Uterine smooth muscle cell (primary cell): ENCODE data around the gene PIM3. TPM values are rescaled to one million over a fixed set of nuclear protein-coding genes. Genes with fewer than 3 reads are reported as not detected.

Source experiments
- total RNA-seq: library from RNA; depleted of rRNA; stranded (reverse); fragments of >200 nt; gene quantifications from 2 replicates; pipeline ENCODE4 v1.2.3, GENCODE V29; 2014

The PIM3 gene
- total RNA-seq = 59.5 and 60.0 TPM in 2 replicates

GRCh38 chr22:49960159-49961004 lies at the start of gene PIM3:
TSS of gene PIM3 (plus strand) at chr22:49960772. CDS start at chr22:49960948, 176 bp downstream.

GRCh38 chr22:49917974-49918910 lies 42.3 kb upstream of the PIM3 start, which contains the start of the genes ALG12 and CRELD2:
TSS of gene ALG12 (minus strand) at chr22:49918438. CDS start at chr22:49913765, 4,673 bp downstream.
TSS of gene CRELD2 (plus strand) at chr22:49918634. CDS start at chr22:49918770, 136 bp downstream.

GRCh38 chr22:50012211-50013181 lies 51.9 kb downstream of the PIM3 start, which contains the start of gene IL17REL:
TSS of gene IL17REL (minus strand) at chr22:50012765. CDS start at chr22:50012646, 119 bp downstream.

Other genes starting within 250 kb of the PIM3 start
- gene BRD1, start 132.9 kb upstream of the PIM3 start, total RNA-seq = 29.4 and 34.0 TPM in 2 replicates
- 10.1 and 11.2 TPM in 2 replicates for gene ZBED4, start 106.9 kb upstream of the PIM3 start, total RNA-seq
- 11.8 and 24.1 TPM in 2 replicates for gene ALG12, start 42.3 kb upstream of the PIM3 start, total RNA-seq
- gene CRELD2, start 42.1 kb upstream of the PIM3 start, total RNA-seq = 84.0 and 180 TPM in 2 replicates
- not detected in 2 replicates for gene IL17REL, start 52.0 kb downstream of the PIM3 start, total RNA-seq
- not detected in 2 replicates for gene TTLL8, start 97.5 kb downstream of the PIM3 start, total RNA-seq
- 0.12 TPM in 1 of 2 replicates, not detected in the other for gene MLC1, start 124.7 kb downstream of the PIM3 start, total RNA-seq
- gene MOV10L1, start 129.2 kb downstream of the PIM3 start, total RNA-seq = 1.7 and 5.1 TPM in 2 replicates
- gene PANX2, start 210.0 kb downstream of the PIM3 start, total RNA-seq = 0.37 and 0.66 TPM in 2 replicates
- 30.1 and 33.0 TPM in 2 replicates for gene TRABD, start 225.1 kb downstream of the PIM3 start, total RNA-seq
- gene SELENOO, start 240.2 kb downstream of the PIM3 start, total RNA-seq = 25.6 and 28.3 TPM in 2 replicates